Lower leg skin (tissue), 4 donors: ENCODE measurements around the gene ARHGAP5. TPM values are rescaled to one million over a fixed set of nuclear protein-coding genes. Genes with fewer than 3 reads are reported as not detected.

Experiments
- DNase-seq, 2 donors: peaks; one replicate each; pipeline ENCODE4 v3.0.0-alpha.2; 2019; ENCODE audit warnings: low spot score in 2 of 2
- H3K4me3 ChIP-seq: fragments of 200-600 bp; sonication (generic); 2 replicates; pipeline ENCODE4 v1.5.1; 2017; ENCODE audit warnings: mild to moderate bottlenecking, low read depth; ENCODE audit not compliant: poor library complexity, severe bottlenecking
- CTCF ChIP-seq, 3 donors: fragments of 450-650 bp; IDR thresholded peaks; one replicate each; pipeline ENCODE4 v1.5.1; 2016; ENCODE audit warnings: antibody characterized with exemption in 3 of 3, mild to moderate bottlenecking in 3 of 3, moderate library complexity in 2 of 3
- POLR2A ChIP-seq, 2 donors: fragments of 450-650 bp; IDR thresholded peaks; one replicate each; pipeline ENCODE4 v1.6.1; 2016 to 2017; ENCODE audit warnings: antibody characterized with exemption in 2 of 2, mild to moderate bottlenecking in 1 of 2, moderate library complexity in 1 of 2
- WGBS, 2 donors: methylation state at CpG; one replicate each; pipeline ENCODE4 v1.1.5; 2018; 5-methylcytosine and 5-hydroxymethylcytosine counted together
- intact Hi-C: fragments of 100-400 bp; cut with DNase I; formaldehyde crosslinking; loops from one replicate; pipeline ENCODE4 v1.15.0; 2023; ENCODE audit warnings: low total_unique reads
- total RNA-seq, 4 donors: library from RNA; depleted of rRNA; stranded (reverse); fragments of >200 nt; gene quantifications; one replicate each; pipeline ENCODE4 v1.1.0, GENCODE V29; 2016

ARHGAP5 gene
- total RNA-seq, 4 donors from 2014 or later: 86.4 to 97.5 (median 95.2) TPM

GRCh38 chr14:32078858-32079216 is 1.7 kb downstream of the ARHGAP5 start:
- DNase-seq: no peak
- no peak overlapping the region for H3K4me3 ChIP-seq
- intact Hi-C loops: no loop called here
- TF ChIP-seq CTCF (IDR thresholded peaks at IDR 0.05) (no peak), POLR2A (IDR thresholded peaks at IDR 0.05) (no peak)
- 35 to 45% methylated on average over 7 of the region's 7 CpGs for WGBS, 2 donors

- DNase-seq: no peak
- 52 to 59% methylated on average over 4 of the region's 4 CpGs for WGBS, 2 donors
- intact Hi-C loops: no loop called here
- TF ChIP-seq POLR2A (IDR thresholded peaks at IDR 0.05): no peak
- no peak for TF ChIP-seq CTCF (IDR thresholded peaks at IDR 0.05)
- H3K4me3 ChIP-seq: no peak overlapping the region
These were observed 2.2 kb downstream of the ARHGAP5 start for GRCh38 chr14:32079264-32079663.

- intact Hi-C loops: no loop called here
- 68 to 74% methylated on average over 1 of the region's 1 CpG for WGBS, 2 donors
- H3K4me3 ChIP-seq: no peak overlapping the region
- DNase-seq: no peak
- TF ChIP-seq POLR2A (IDR thresholded peaks at IDR 0.05) (no peak), CTCF (IDR thresholded peaks at IDR 0.05) (no peak)
These were observed 3.0 kb downstream of the ARHGAP5 start for GRCh38 chr14:32080001-32080510.

- WGBS, 2 donors: 84 to 85% methylated on average over 7 of the region's 7 CpGs
- no peak overlapping the region for H3K4me3 ChIP-seq
- TF ChIP-seq POLR2A (IDR thresholded peaks at IDR 0.05): no peak
- no peak for TF ChIP-seq CTCF (IDR thresholded peaks at IDR 0.05)
- intact Hi-C loops: no loop called here
- no peak for DNase-seq
These were observed 4.8 kb downstream of the ARHGAP5 start for GRCh38 chr14:32081901-32082300.

- TF ChIP-seq POLR2A (IDR thresholded peaks at IDR 0.05) (no peak), CTCF (IDR thresholded peaks at IDR 0.05) (no peak)
These were observed 6.2 kb downstream of the ARHGAP5 start for GRCh38 chr14:32083315-32083624.

GRCh38 chr14:32083789-32084188 is 6.7 kb downstream of the ARHGAP5 start:
- H3K4me3 ChIP-seq: no peak overlapping the region
- TF ChIP-seq CTCF (IDR thresholded peaks at IDR 0.05) (no peak), POLR2A (IDR thresholded peaks at IDR 0.05) (no peak)
- DNase-seq: no peak
- intact Hi-C loops: no loop called here

More at GRCh38 chr14:32083315-32083624, 6.2 kb downstream of the ARHGAP5 start:
- H3K4me3 ChIP-seq: no peak overlapping the region
- no peak for DNase-seq
- intact Hi-C loops: no loop called here
